HepG2 (cell line): ENCODE data around the gene SPAG6. TPM values are rescaled to one million over a fixed set of nuclear protein-coding genes. Genes with fewer than 3 reads are reported as not detected.

Experiments
- CC2D1A ChIP-seq: sonication (generic); formaldehyde crosslinking; IDR thresholded peaks from 2 replicates; pipeline ENCODE4 v1.8.1; 2023; ENCODE audit warnings: mild to moderate bottlenecking, missing genetic modification reagents
- GABPB1 ChIP-seq: IDR thresholded peaks from 2 replicates; pipeline ENCODE4 v1.6.1; 2016; ENCODE audit warnings: mild to moderate bottlenecking, missing genetic modification reagents, moderate library complexity, missing compliant biosample characterization
- HDAC2 ChIP-seq: sonication (generic); formaldehyde crosslinking; IDR thresholded peaks from 2 replicates; pipeline ENCODE4 v1.4.0; 2020; ENCODE audit warnings: missing genetic modification reagents
- HDAC6 ChIP-seq: fragments of 200-600 bp; sonication (generic); IDR thresholded peaks from 2 replicates; pipeline ENCODE4 v1.7.0; 2017; ENCODE audit warnings: mild to moderate bottlenecking, antibody characterized with exemption, low read length, low read depth
- HIVEP1 ChIP-seq: sonication (generic); formaldehyde crosslinking; IDR thresholded peaks from 2 replicates; pipeline ENCODE4 v1.4.0; 2020; ENCODE audit warnings: mild to moderate bottlenecking, missing genetic modification reagents
- PPARG ChIP-seq: conservative IDR thresholded peaks from 2 replicates; pipeline ENCODE4 v1.6.1; 2016; ENCODE audit warnings: missing biosample characterization, missing genetic modification reagents
- SIX4 ChIP-seq: sonication (generic); formaldehyde crosslinking; IDR thresholded peaks from 2 replicates; pipeline ENCODE4 v1.4.0; 2020; ENCODE audit warnings: missing genetic modification reagents
- SRY ChIP-seq: sonication (generic); formaldehyde crosslinking; IDR thresholded peaks from 2 replicates; pipeline ENCODE4 v1.8.0; 2022; ENCODE audit warnings: mild to moderate bottlenecking, missing genetic modification reagents
- TEAD3 ChIP-seq: optimal IDR thresholded peaks from 2 replicates; pipeline ENCODE3; 2016; ENCODE audit warnings: borderline replicate concordance
- TGIF2 ChIP-seq: IDR thresholded peaks from 2 replicates; pipeline ENCODE4 v1.6.1; 2016; ENCODE audit warnings: control low read depth, missing compliant biosample characterization
- ZEB1 ChIP-seq: IDR thresholded peaks from 2 replicates; pipeline ENCODE4 v1.6.1; 2012; ENCODE audit warnings: mild to moderate bottlenecking, low read depth, inconsistent platforms; ENCODE audit not compliant: insufficient replicate concordance
- ZNF205 ChIP-seq: IDR thresholded peaks from 2 replicates; pipeline ENCODE4 v1.6.1; 2018; ENCODE audit warnings: missing biosample characterization, missing genetic modification reagents
- ZNF333 ChIP-seq: sonication (generic); formaldehyde crosslinking; IDR thresholded peaks from 2 replicates; pipeline ENCODE4 v1.4.0; 2020; ENCODE audit warnings: mild to moderate bottlenecking, missing genetic modification reagents, borderline replicate concordance
- ZNF652 ChIP-seq: IDR thresholded peaks from 2 replicates; pipeline ENCODE4 v1.6.1; 2016; ENCODE audit warnings: low read depth, borderline replicate concordance
- ZNF713 ChIP-seq: sonication (generic); formaldehyde crosslinking; IDR thresholded peaks from 2 replicates; pipeline ENCODE4 v1.4.0; 2020; ENCODE audit warnings: mild to moderate bottlenecking, missing genetic modification reagents
- ZNF749 ChIP-seq: sonication (generic); formaldehyde crosslinking; IDR thresholded peaks from 2 replicates; pipeline ENCODE4 v1.8.0; 2022; ENCODE audit warnings: mild to moderate bottlenecking, missing genetic modification reagents, moderate library complexity, borderline replicate concordance
- ZNF75D ChIP-seq: sonication (generic); formaldehyde crosslinking; IDR thresholded peaks from 2 replicates; pipeline ENCODE4 v1.8.1; 2023; ENCODE audit warnings: missing genetic modification reagents, mild to moderate bottlenecking, borderline replicate concordance
- polyA plus RNA-seq, 8 experiments: library from polyadenylated mRNA; depleted of rRNA in 3 of 8; stranded (reverse) in 7 of 8; unstranded in 1 of 8; fragments of >200 nt; fragmentation: Illumina TruSeq in 4 of 8; extraction: Trizol in 4 of 8; gene quantifications; 2 replicates each; pipeline versions ENCODE4 v1.2.1 to v1.2.3, GENCODE V29; 2011 to 2016; ENCODE audit warnings: low read depth in 4 of 8, missing spikeins in 1 of 8, mixed read lengths in 1 of 8; ENCODE audit not compliant: insufficient read depth in 1 of 8
- total RNA-seq, 5 experiments: library from RNA; depleted of rRNA; stranded (reverse); fragments of >200 nt; fragmentation: Illumina TruSeq; extraction: Trizol; gene quantifications; 2 replicates each; pipeline ENCODE4 v1.2.3, GENCODE V29; 2016; ENCODE audit warnings: low read depth in 1 of 5
- TF ChIP-seq, protein P1 (sequence below): sonication (generic); formaldehyde crosslinking; IDR thresholded peaks from 2 replicates; pipeline ENCODE4 v1.4.0; 2020; ENCODE audit warnings: missing genetic modification reagents, mild to moderate bottlenecking, borderline replicate concordance
- TF ChIP-seq, protein P2 (sequence below), 2 experiments: sonication (generic) in 1 of 2; formaldehyde crosslinking in 1 of 2; IDR thresholded peaks; 2 replicates each; pipeline versions ENCODE4 v1.4.0 to v1.6.1; 2018 to 2020; ENCODE audit warnings: missing genetic modification reagents in 2 of 2, borderline replicate concordance in 1 of 2, low read depth in 1 of 2, mild to moderate bottlenecking in 1 of 2, missing biosample characterization in 1 of 2
- TF ChIP-seq, protein P3 (sequence below): sonication (generic); formaldehyde crosslinking; IDR thresholded peaks from 2 replicates; pipeline ENCODE4 v1.5.0; 2020; ENCODE audit warnings: mild to moderate bottlenecking, missing genetic modification reagents, moderate library complexity
- TF ChIP-seq, protein P4 (sequence below): sonication (generic); formaldehyde crosslinking; IDR thresholded peaks from 2 replicates; pipeline ENCODE4 v1.4.0; 2020; ENCODE audit warnings: missing genetic modification reagents

Gene SPAG6
- total and polyA plus RNA-seq, 2 of the 13 experiments (the other 11 are each of a cell fraction or from before 2014, with no cell fraction given), result not detected

DNA sequence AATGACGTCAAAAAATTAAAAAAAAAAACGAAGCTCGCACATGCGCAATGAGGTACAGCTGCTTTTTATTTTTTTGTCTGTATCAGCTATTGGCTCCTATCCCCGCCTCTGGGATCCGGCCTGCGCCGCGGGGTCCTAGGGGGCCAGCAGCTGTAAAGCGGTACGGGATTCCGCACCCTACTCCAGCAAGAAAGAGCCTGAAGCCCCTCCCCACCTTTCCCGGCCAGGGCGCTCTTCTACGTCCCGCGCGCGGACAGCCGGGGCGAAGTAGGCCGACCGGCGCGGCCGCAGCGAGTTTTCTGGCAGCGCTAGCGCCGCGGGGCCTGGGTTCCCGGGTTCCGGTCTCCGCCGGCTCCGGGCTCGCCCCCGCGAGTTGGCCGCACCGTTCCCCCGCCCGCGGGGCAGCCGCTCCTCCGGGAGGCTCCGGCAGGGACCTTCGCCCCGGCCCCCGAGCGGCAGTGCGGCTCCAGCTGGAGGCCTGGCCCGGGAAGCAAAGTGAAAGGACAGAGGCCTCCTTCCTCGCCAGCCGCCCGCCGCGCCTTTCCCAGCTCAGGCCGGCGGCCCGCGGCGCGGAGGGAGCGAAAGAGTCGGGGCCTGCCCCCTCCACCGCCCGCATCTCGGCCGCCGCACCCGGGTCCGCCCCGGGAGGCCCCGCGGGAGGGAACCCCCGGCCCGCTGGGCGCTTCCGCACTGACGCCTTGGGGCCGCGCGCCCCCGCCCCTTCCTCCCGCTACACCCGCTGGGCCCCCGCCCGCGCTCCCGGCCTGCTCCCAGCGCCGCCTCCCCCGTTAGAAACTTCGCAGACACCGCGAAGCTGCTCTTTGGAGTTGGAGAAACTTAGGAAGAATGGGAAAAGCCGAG is 4.7 kb upstream of the SPAG6 start (continued):
- TF ChIP-seq ZNF333 (CRISPR knock-in tag) (peak; percentile 36; the same call in 1 of the 2 replicates), ZNF713 (CRISPR knock-in tag) (no peak), HDAC2 (CRISPR knock-in tag) (0 out of 2 replicates have a peak, but pooled peaks have one; percentile 15), ZNF749 (CRISPR knock-in tag) (no peak), CC2D1A (CRISPR knock-in tag) (no peak), SIX4 (CRISPR knock-in tag) (no peak), ZNF75D (no peak), GABPB1 (peak; percentile 66; the same call in 1 of the 2 replicates), TGIF2 (CRISPR knock-in tag) (no peak), PPARG (CRISPR knock-in tag) (no peak), ZNF205 (no peak), HDAC6 (no peak), ZNF652 (CRISPR knock-in tag) (no peak), SRY (CRISPR knock-in tag) (no peak), HIVEP1 (CRISPR knock-in tag) (no peak; the same call in 1 of the 2 replicates), TEAD3 (no peak), ZEB1 (no peak)
- TF ChIP-seq, protein P1, sequence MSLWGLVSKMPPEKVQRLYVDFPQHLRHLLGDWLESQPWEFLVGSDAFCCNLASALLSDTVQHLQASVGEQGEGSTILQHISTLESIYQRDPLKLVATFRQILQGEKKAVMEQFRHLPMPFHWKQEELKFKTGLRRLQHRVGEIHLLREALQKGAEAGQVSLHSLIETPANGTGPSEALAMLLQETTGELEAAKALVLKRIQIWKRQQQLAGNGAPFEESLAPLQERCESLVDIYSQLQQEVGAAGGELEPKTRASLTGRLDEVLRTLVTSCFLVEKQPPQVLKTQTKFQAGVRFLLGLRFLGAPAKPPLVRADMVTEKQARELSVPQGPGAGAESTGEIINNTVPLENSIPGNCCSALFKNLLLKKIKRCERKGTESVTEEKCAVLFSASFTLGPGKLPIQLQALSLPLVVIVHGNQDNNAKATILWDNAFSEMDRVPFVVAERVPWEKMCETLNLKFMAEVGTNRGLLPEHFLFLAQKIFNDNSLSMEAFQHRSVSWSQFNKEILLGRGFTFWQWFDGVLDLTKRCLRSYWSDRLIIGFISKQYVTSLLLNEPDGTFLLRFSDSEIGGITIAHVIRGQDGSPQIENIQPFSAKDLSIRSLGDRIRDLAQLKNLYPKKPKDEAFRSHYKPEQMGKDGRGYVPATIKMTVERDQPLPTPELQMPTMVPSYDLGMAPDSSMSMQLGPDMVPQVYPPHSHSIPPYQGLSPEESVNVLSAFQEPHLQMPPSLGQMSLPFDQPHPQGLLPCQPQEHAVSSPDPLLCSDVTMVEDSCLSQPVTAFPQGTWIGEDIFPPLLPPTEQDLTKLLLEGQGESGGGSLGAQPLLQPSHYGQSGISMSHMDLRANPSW (CRISPR knock-in tag), result no peak
- TF ChIP-seq, protein P2, sequence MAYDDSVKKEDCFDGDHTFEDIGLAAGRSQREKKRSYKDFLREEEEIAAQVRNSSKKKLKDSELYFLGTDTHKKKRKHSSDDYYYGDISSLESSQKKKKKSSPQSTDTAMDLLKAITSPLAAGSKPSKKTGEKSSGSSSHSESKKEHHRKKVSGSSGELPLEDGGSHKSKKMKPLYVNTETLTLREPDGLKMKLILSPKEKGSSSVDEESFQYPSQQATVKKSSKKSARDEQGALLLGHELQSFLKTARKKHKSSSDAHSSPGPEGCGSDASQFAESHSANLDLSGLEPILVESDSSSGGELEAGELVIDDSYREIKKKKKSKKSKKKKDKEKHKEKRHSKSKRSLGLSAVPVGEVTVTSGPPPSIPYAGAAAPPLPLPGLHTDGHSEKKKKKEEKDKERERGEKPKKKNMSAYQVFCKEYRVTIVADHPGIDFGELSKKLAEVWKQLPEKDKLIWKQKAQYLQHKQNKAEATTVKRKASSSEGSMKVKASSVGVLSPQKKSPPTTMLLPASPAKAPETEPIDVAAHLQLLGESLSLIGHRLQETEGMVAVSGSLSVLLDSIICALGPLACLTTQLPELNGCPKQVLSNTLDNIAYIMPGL (CRISPR knock-in tag; IDR thresholded peaks at IDR 0.05; ENCODE audit: borderline replicate concordance in 1 of 2, low read depth in 1 of 2), result peak in 1 of 2 experiments; percentile 61; a peak in 2 of 4 replicates
- TF ChIP-seq, protein P3, sequence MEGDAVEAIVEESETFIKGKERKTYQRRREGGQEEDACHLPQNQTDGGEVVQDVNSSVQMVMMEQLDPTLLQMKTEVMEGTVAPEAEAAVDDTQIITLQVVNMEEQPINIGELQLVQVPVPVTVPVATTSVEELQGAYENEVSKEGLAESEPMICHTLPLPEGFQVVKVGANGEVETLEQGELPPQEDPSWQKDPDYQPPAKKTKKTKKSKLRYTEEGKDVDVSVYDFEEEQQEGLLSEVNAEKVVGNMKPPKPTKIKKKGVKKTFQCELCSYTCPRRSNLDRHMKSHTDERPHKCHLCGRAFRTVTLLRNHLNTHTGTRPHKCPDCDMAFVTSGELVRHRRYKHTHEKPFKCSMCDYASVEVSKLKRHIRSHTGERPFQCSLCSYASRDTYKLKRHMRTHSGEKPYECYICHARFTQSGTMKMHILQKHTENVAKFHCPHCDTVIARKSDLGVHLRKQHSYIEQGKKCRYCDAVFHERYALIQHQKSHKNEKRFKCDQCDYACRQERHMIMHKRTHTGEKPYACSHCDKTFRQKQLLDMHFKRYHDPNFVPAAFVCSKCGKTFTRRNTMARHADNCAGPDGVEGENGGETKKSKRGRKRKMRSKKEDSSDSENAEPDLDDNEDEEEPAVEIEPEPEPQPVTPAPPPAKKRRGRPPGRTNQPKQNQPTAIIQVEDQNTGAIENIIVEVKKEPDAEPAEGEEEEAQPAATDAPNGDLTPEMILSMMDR (CRISPR knock-in tag), result no peak
- TF ChIP-seq, protein P4, sequence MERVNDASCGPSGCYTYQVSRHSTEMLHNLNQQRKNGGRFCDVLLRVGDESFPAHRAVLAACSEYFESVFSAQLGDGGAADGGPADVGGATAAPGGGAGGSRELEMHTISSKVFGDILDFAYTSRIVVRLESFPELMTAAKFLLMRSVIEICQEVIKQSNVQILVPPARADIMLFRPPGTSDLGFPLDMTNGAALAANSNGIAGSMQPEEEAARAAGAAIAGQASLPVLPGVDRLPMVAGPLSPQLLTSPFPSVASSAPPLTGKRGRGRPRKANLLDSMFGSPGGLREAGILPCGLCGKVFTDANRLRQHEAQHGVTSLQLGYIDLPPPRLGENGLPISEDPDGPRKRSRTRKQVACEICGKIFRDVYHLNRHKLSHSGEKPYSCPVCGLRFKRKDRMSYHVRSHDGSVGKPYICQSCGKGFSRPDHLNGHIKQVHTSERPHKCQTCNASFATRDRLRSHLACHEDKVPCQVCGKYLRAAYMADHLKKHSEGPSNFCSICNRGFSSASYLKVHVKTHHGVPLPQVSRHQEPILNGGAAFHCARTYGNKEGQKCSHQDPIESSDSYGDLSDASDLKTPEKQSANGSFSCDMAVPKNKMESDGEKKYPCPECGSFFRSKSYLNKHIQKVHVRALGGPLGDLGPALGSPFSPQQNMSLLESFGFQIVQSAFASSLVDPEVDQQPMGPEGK (CRISPR knock-in tag), result peak; percentile 84
